Dedifferentiated amniotic fluid mesenchymal stem cell (primary cell): ENCODE results near the gene GMDS.

ENCODE experiments used
- DNase-seq: peaks from one replicate; pipeline ENCODE4 v3.0.0-alpha.2; 2016; ENCODE audit errors: extremely low spot score

The GMDS gene

GRCh38 chr6:1895721-1896120 lies 349.7 kb downstream of the GMDS start:
- DNase-seq = no peak

- no peak for DNase-seq
Measured at GRCh38 chr6:1894954-1895353, 350.5 kb downstream of the GMDS start.

- DNase-seq = no peak
Measured at GRCh38 chr6:1893470-1894130, 351.8 kb downstream of the GMDS start.

- no peak for DNase-seq
Measured at GRCh38 chr6:1892716-1893115, 352.7 kb downstream of the GMDS start.

GRCh38 chr6:1890987-1891386 lies 354.4 kb downstream of the GMDS start:
- DNase-seq = no peak

GRCh38 chr6:1890071-1890470 lies 355.3 kb downstream of the GMDS start:
- DNase-seq = no peak

GRCh38 chr6:1885576-1886011 lies 359.8 kb downstream of the GMDS start:
- no peak for DNase-seq

GRCh38 chr6:1884313-1884712 lies 361.1 kb downstream of the GMDS start:
- DNase-seq = no peak

GRCh38 chr6:1878330-1878729 lies 367.1 kb downstream of the GMDS start:
- DNase-seq = no peak

GRCh38 chr6:1873781-1874180 lies 371.6 kb downstream of the GMDS start:
- DNase-seq = no peak

- DNase-seq = no peak
Measured at GRCh38 chr6:1872649-1873131, 372.7 kb downstream of the GMDS start.

- DNase-seq = no peak
Measured at GRCh38 chr6:1871724-1872315, 373.6 kb downstream of the GMDS start.

GRCh38 chr6:1870932-1871331 lies 374.5 kb downstream of the GMDS start:
- no peak for DNase-seq

GRCh38 chr6:1870251-1870650 lies 375.2 kb downstream of the GMDS start:
- no peak for DNase-seq

- DNase-seq = no peak
Measured at GRCh38 chr6:1869769-1870168, 375.6 kb downstream of the GMDS start.

GRCh38 chr6:1869308-1869707 lies 376.1 kb downstream of the GMDS start:
- no peak for DNase-seq

- DNase-seq = no peak
Measured at GRCh38 chr6:1868561-1869261, 376.7 kb downstream of the GMDS start.

- no peak for DNase-seq
Measured at GRCh38 chr6:1867197-1867596, 378.2 kb downstream of the GMDS start.

- no peak for DNase-seq
Measured at GRCh38 chr6:1865585-1865984, 379.8 kb downstream of the GMDS start.

- no peak for DNase-seq
Measured at GRCh38 chr6:1864496-1864895, 380.9 kb downstream of the GMDS start.

GRCh38 chr6:1862411-1862810 lies 383.0 kb downstream of the GMDS start:
- no peak for DNase-seq

GRCh38 chr6:1860756-1861348 lies 384.6 kb downstream of the GMDS start:
- no peak for DNase-seq

- no peak for DNase-seq
Measured at GRCh38 chr6:1858859-1859258, 386.5 kb downstream of the GMDS start.
